ENCODE measurements around the gene FGF22. TPM values are rescaled to one million over a fixed set of nuclear protein-coding genes. Genes with fewer than 3 reads are reported as not detected.
A peak's percentile ranks its signal among the peaks of the same experiment; 100 is the strongest.

Gene FGF22
- total and polyA plus RNA-seq, 7 donors = 0.14 to 0.42 (median 0.16) TPM; not detected in 2

- H3K27ac ChIP-seq = no peak overlapping the region
- TF ChIP-seq, protein P1, sequence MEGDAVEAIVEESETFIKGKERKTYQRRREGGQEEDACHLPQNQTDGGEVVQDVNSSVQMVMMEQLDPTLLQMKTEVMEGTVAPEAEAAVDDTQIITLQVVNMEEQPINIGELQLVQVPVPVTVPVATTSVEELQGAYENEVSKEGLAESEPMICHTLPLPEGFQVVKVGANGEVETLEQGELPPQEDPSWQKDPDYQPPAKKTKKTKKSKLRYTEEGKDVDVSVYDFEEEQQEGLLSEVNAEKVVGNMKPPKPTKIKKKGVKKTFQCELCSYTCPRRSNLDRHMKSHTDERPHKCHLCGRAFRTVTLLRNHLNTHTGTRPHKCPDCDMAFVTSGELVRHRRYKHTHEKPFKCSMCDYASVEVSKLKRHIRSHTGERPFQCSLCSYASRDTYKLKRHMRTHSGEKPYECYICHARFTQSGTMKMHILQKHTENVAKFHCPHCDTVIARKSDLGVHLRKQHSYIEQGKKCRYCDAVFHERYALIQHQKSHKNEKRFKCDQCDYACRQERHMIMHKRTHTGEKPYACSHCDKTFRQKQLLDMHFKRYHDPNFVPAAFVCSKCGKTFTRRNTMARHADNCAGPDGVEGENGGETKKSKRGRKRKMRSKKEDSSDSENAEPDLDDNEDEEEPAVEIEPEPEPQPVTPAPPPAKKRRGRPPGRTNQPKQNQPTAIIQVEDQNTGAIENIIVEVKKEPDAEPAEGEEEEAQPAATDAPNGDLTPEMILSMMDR (IDR thresholded peaks at IDR 0.05) = no peak
- DNase-seq (peak; percentile 62 to 79), ATAC-seq (peak in 2 of 4 donors; percentile 19 to 51)
- intact Hi-C loops (cut with DNase I) = no loop called here
- H3K27me3 ChIP-seq (ENCODE audit: insufficient read depth in 3 of 3, low read length in 2 of 3) = peaks cover 0 to 27% (median 0%) of the 10 kb centered on the region in 3 donors
- 31 to 44% (median 40%) methylated on average over 34 to 36 of the region's 36 CpGs for WGBS, 3 donors
- no peaks in the 10 kb centered on the region for H3K9me3 ChIP-seq
- H3K4me1 ChIP-seq = no peaks in the 10 kb centered on the region
- H3K36me3 ChIP-seq (ENCODE audit: insufficient read depth in 1 of 2, low read depth in 1 of 2) = no peaks in the 10 kb centered on the region
- H3K4me3 ChIP-seq = peak overlapping the region; percentile 25
Observed at GRCh38 chr19:610801-611480, 28.7 kb upstream of the FGF22 start.

DNA sequence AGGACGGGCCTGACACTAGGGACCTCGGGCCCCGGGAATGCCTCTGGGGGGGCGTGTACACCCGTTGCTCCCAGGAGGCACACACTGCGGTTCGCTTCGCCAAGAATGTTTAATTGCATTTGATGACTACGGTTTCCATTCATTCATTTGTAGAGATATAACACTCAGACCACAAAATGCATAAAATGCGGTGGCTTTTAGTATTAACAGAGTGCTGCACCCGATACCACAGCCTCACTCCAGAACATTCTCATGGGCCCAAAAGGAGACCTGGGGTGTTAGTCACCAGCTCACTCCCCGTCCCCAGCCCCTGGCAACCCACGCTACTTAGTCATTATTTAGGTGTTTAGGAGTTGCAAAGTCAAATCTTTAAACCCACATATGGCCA lies 28.2 kb upstream of the FGF22 start:
- no peak overlapping the region for H3K27ac ChIP-seq
- 55 to 65% (median 64%) methylated on average over 13 of the region's 13 CpGs for WGBS, 3 donors

GRCh38 chr19:612941-613340 lies 26.7 kb upstream of the FGF22 start:
- ATAC-seq (no peak), DNase-seq (no peak)
- intact Hi-C loops (cut with DNase I) = no loop called here
- H3K4me3 ChIP-seq = no peak overlapping the region
- no peak overlapping the region for H3K27ac ChIP-seq
- peaks cover 4 to 11% of the 10 kb centered on the region in 2 donors for H3K36me3 ChIP-seq (ENCODE audit: insufficient read depth in 1 of 2, low read depth in 1 of 2)
- no peaks in the 10 kb centered on the region for H3K4me1 ChIP-seq
- H3K27me3 ChIP-seq (ENCODE audit: insufficient read depth in 3 of 3, low read length in 2 of 3) = peaks cover 0 to 24% (median 0%) of the 10 kb centered on the region in 3 donors
- TF ChIP-seq, protein P1 (IDR thresholded peaks at IDR 0.05) = no peak
- WGBS, 3 donors = 76 to 88% (median 85%) methylated on average over 32 to 33 of the region's 33 CpGs
- H3K9me3 ChIP-seq = no peaks in the 10 kb centered on the region

More for the DNA sequence above, 28.2 kb upstream of the FGF22 start:
- Histone ChIP-seq H3K27me3 (ENCODE audit: insufficient read depth in 3 of 3, low read length in 2 of 3) (peaks cover 0 to 27% (median 0%) of the 10 kb centered on the region in 3 donors), H3K4me3 (no peak overlapping the region), H3K9me3 (no peaks in the 10 kb centered on the region), H3K36me3 (ENCODE audit: insufficient read depth in 1 of 2, low read depth in 1 of 2) (no peaks in the 10 kb centered on the region), H3K4me1 (no peaks in the 10 kb centered on the region)
- intact Hi-C loops (cut with DNase I) = no loop called here
- ATAC-seq (no peak), DNase-seq (no peak)
- TF ChIP-seq, protein P1 (IDR thresholded peaks at IDR 0.05) = no peak

- peaks cover 0 to 17% (median 0%) of the 10 kb centered on the region in 3 donors for H3K27me3 ChIP-seq (ENCODE audit: insufficient read depth in 3 of 3, low read length in 2 of 3)
- H3K27ac ChIP-seq = no peak overlapping the region
- ATAC-seq (no peak), DNase-seq (no peak)
- intact Hi-C loops (cut with DNase I) = no loop called here
- TF ChIP-seq, protein P1 (IDR thresholded peaks at IDR 0.05) = no peak
- WGBS, 3 donors = 69 to 84% (median 75%) methylated on average over 53 to 54 of the region's 54 CpGs
- H3K36me3 ChIP-seq (ENCODE audit: insufficient read depth in 1 of 2, low read depth in 1 of 2) = peaks cover 13 to 21% of the 10 kb centered on the region in 2 donors
- H3K4me3 ChIP-seq = no peak overlapping the region
- no peaks in the 10 kb centered on the region for H3K4me1 ChIP-seq
- H3K9me3 ChIP-seq = no peaks in the 10 kb centered on the region
Observed at GRCh38 chr19:613732-614567, 25.7 kb upstream of the FGF22 start.

Data from psoas muscle (tissue), 8 donors.